Keratinocyte (primary cell): Measurements from ENCODE around the gene ANAPC15. TPM values are rescaled to one million over a fixed set of nuclear protein-coding genes. Genes with fewer than 3 reads are reported as not detected.
A peak's percentile ranks its signal among the peaks of the same experiment; 100 is the strongest.
"Not testable (repeated sequence)": the region's sequence is repeated elsewhere in the genome, so short reads cannot be mapped to it uniquely, and the experiment has no call there.

Experiments used
- DNase-seq: peaks from one replicate; pipeline ENCODE4 v3.0.0-alpha.2; 2011; ENCODE audit warnings: low read depth, missing footprints, low spot score
- FAIRE-seq: peaks from 2 replicates; lab custom pipeline; 2011; peaks lifted over from hg19 to GRCh38; lab: Jason Lieb, UNC
- H2AFZ ChIP-seq: 2 replicates; pipeline ENCODE4 v1.6.0; 2012; ENCODE audit warnings: low read length, control low read depth, inconsistent platforms; ENCODE audit not compliant: control insufficient read depth
- H3K27ac ChIP-seq: 2 replicates; pipeline ENCODE4 v1.5.1; 2011; ENCODE audit warnings: low read length; ENCODE audit not compliant: control insufficient read depth, insufficient read depth
- H3K27me3 ChIP-seq: 3 replicates; pipeline ENCODE4 v1.6.0; 2011; ENCODE audit warnings: low read length; ENCODE audit not compliant: control insufficient read depth, insufficient read depth; ENCODE audit errors: extremely low read depth
- H3K36me3 ChIP-seq, 2 experiments: 2 replicates in 1 of 2; 3 replicates in 1 of 2; pipeline ENCODE4 v1.5.1; 2011; ENCODE audit warnings: low read length in 2 of 2, mild to moderate bottlenecking in 1 of 2; ENCODE audit not compliant: control insufficient read depth in 2 of 2, insufficient read depth in 2 of 2; ENCODE audit errors: extremely low read depth in 1 of 2
- H3K4me1 ChIP-seq: 3 replicates; pipeline ENCODE4 v1.5.1; 2011; ENCODE audit warnings: low read length; ENCODE audit not compliant: control insufficient read depth, insufficient read depth; ENCODE audit errors: extremely low read depth
- H3K4me2 ChIP-seq: 3 replicates; pipeline ENCODE4 v1.6.0; 2011; ENCODE audit warnings: low read depth, low read length; ENCODE audit not compliant: control insufficient read depth, insufficient read depth; ENCODE audit errors: extremely low read depth
- H3K4me3 ChIP-seq, 3 experiments: fragments of 200-600 bp in 1 of 3; sonication (generic) in 1 of 3; 2 replicates in 2 of 3; 3 replicates in 1 of 3; pipeline ENCODE4 v1.5.1; 2011 to 2016; ENCODE audit warnings: low read length in 3 of 3, mild to moderate bottlenecking in 3 of 3, control low read depth in 2 of 3, inconsistent platforms in 1 of 3, low read depth in 1 of 3, mixed read lengths in 1 of 3, mixed run types in 1 of 3, moderate library complexity in 1 of 3; ENCODE audit not compliant: control insufficient read depth in 2 of 3, insufficient read depth in 2 of 3; ENCODE audit errors: extremely low read depth in 1 of 3
- H3K79me2 ChIP-seq: 2 replicates; pipeline ENCODE4 v1.6.0; 2012; ENCODE audit warnings: low read length; ENCODE audit not compliant: control insufficient read depth, insufficient read depth
- H3K9ac ChIP-seq: 3 replicates; pipeline ENCODE4 v1.6.0; 2011; ENCODE audit warnings: low read length; ENCODE audit not compliant: control insufficient read depth, insufficient read depth; ENCODE audit errors: extremely low read depth
- H3K9me1 ChIP-seq: 3 replicates; pipeline ENCODE4 v1.6.0; 2011; ENCODE audit warnings: low read length; ENCODE audit not compliant: control insufficient read depth, insufficient read depth; ENCODE audit errors: extremely low read depth
- H3K9me3 ChIP-seq: 2 replicates; pipeline ENCODE4 v1.5.1; 2012; ENCODE audit warnings: low read depth, low read length; ENCODE audit not compliant: control insufficient read depth
- H4K20me1 ChIP-seq: 3 replicates; pipeline ENCODE4 v1.6.0; 2011; ENCODE audit warnings: low read length; ENCODE audit not compliant: control insufficient read depth, insufficient read depth; ENCODE audit errors: extremely low read depth
- CTCF ChIP-seq, 3 experiments: IDR thresholded peaks in 1 of 3; conservative IDR thresholded peaks in 1 of 3; optimal IDR thresholded peaks in 1 of 3; 2 replicates in 2 of 3; 3 replicates in 1 of 3; pipeline versions ENCODE3 to v1.5.1; 2011; ENCODE audit warnings: low read length in 3 of 3, mild to moderate bottlenecking in 3 of 3, moderate library complexity in 2 of 3, control low read depth in 1 of 3, inconsistent platforms in 1 of 3; ENCODE audit not compliant: insufficient read depth in 2 of 3; ENCODE audit errors: extremely low read depth in 1 of 3
- EZH2 ChIP-seq: IDR thresholded peaks from one replicate; pipeline ENCODE4 v1.6.1; 2012; ENCODE audit warnings: inconsistent platforms, mild to moderate bottlenecking, low read length, moderate library complexity
- dilution Hi-C: fragments of 300-500 bp; cut with MboI; formaldehyde crosslinking; loops from one replicate; pipeline ENCODE4 v1.7.0; 2020; ENCODE audit warnings: low sequenced_read_pairs; ENCODE audit not compliant: extremely low pct_ligation_motif_present
- polyA plus RNA-seq, 5 experiments: library from polyadenylated mRNA; depleted of rRNA in 3 of 5; stranded (reverse) in 3 of 5; stranded (forward) in 1 of 5; unstranded in 1 of 5; fragments of >200 nt; gene quantifications; 1 replicate in 1 of 5; 2 replicates in 3 of 5; 3 replicates in 1 of 5; pipeline versions ENCODE4 v1.2.1 to v1.2.3, GENCODE V29; 2011 to 2012; ENCODE audit warnings: missing spikeins in 2 of 5, low read depth in 1 of 5, low replicate concordance in 1 of 5

Gene ANAPC15
- polyA plus RNA-seq, 1 donor (not counting 4 experiments of a cell fraction or from before 2014, with no cell fraction given), result 70.9 TPM

- H3K4me3 ChIP-seq, result no peak overlapping the region
- H3K4me1 ChIP-seq, result peaks cover 30% of the 10 kb centered on the region
- no peak overlapping the region for H2AFZ ChIP-seq
- H3K4me2 ChIP-seq, result no peak overlapping the region
- no peaks in the 10 kb centered on the region for H3K9me1 ChIP-seq
- H3K9me3 ChIP-seq, result no peaks in the 10 kb centered on the region
- H3K27me3 ChIP-seq, result no peaks in the 10 kb centered on the region
- no peaks in the 10 kb centered on the region for H4K20me1 ChIP-seq
- dilution Hi-C loops, result no loop called here
- no peak overlapping the region for H3K27ac ChIP-seq
- peaks cover 10% of the 10 kb centered on the region for H3K79me2 ChIP-seq
- H3K36me3 ChIP-seq, result peaks cover 8 to 17% of the 10 kb centered on the region in 2 experiments
- H3K9ac ChIP-seq, result no peak overlapping the region
- no peak for DNase-seq
- TF ChIP-seq EZH2, result no peak
- TF ChIP-seq CTCF (optimal IDR thresholded peaks at IDR 0.05 in 1 of 3, IDR thresholded peaks at IDR 0.05 in 1 of 3, conservative IDR thresholded peaks at IDR 0.05 in 1 of 3; ENCODE audit: extremely low read depth in 1 of 3, insufficient read depth in 2 of 3, low read length in 3 of 3), result no peak
- FAIRE-seq, result no peak
Observed at GRCh38 chr11:72146625-72147024, 34.1 kb upstream of the ANAPC15 start.

GRCh38 chr11:72144807-72145565, 32.5 kb upstream of the ANAPC15 start:
- FAIRE-seq, result peak; percentile 55
- dilution Hi-C loops, result no loop called here

GRCh38 chr11:72142543-72142942, 30.0 kb upstream of the ANAPC15 start:
- H3K4me1 ChIP-seq, result peaks cover 47% of the 10 kb centered on the region
- H3K27ac ChIP-seq, result peak overlapping the region; percentile 84
- H4K20me1 ChIP-seq, DNase-seq, dilution Hi-C loops, H2AFZ ChIP-seq, H3K79me2 ChIP-seq, H3K9me1 ChIP-seq, H3K27me3 ChIP-seq, H3K9ac ChIP-seq, H3K4me3 ChIP-seq, H3K9me3 ChIP-seq: not testable (repeated sequence)
- FAIRE-seq, result peak; percentile 100
- peak overlapping the region; percentile 74 for H3K4me2 ChIP-seq
- peaks cover 16% of the 10 kb centered on the region in 2 experiments for H3K36me3 ChIP-seq

More at GRCh38 chr11:72144807-72145565, 32.5 kb upstream of the ANAPC15 start:
- TF ChIP-seq EZH2 (no peak), CTCF (optimal IDR thresholded peaks at IDR 0.05 in 1 of 3, IDR thresholded peaks at IDR 0.05 in 1 of 3, conservative IDR thresholded peaks at IDR 0.05 in 1 of 3; ENCODE audit: extremely low read depth in 1 of 3, insufficient read depth in 2 of 3, low read length in 3 of 3) (no peak)
- Histone ChIP-seq H2AFZ (no peak overlapping the region), H3K9me1 (no peaks in the 10 kb centered on the region), H3K9me3 (no peaks in the 10 kb centered on the region), H4K20me1 (no peaks in the 10 kb centered on the region), H3K79me2 (peaks cover 2% of the 10 kb centered on the region), H3K4me1 (peaks cover 43% of the 10 kb centered on the region), H3K36me3 (peaks cover 9 to 17% of the 10 kb centered on the region in 2 experiments), H3K4me3 (no peak overlapping the region), H3K9ac (peak overlapping the region; percentile 7), H3K4me2 (peak overlapping the region; percentile 12), H3K27me3 (no peaks in the 10 kb centered on the region), H3K27ac (peak overlapping the region; percentile 60)
- DNase-seq, result peak; percentile 77
